CD4-positive, alpha-beta T cell treated with Interleukin-6 at 100 ng/mL for 8 hours (primary cell): Measurements from ENCODE around the gene TMEM231.
"Not testable (repeated sequence)": the region's sequence is repeated elsewhere in the genome, so short reads cannot be mapped to it uniquely, and the experiment has no call there.

Experiments used
- DNase-seq: peaks from one replicate; pipeline ENCODE4 v3.0.0-alpha.2; 2020; ENCODE audit warnings: mixed read lengths, low spot score

Gene TMEM231

DNA sequence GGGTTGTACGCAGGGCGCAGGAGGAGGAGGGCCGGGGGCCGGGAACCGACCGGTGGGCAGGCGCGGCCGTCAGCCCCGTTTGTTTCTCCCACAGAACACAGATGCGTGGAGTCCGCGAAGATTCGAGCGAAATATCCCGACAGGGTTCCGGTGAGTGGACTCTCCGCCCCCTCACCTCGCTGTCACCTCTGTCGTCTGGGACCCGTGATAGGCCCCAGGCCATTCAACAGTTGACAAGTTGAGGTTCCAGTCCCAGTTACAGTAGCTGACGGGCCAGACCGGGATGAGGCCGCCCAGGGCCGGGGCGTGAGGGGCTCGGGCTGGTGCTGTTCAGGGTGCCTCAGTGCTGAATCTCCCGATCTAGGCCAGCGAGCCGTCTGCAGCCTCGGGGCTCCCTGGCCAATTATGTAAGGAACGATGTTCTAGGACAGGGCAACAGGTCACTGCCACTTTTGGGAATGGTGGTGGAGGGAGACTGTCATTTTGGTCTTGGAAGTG lies 10.8 kb upstream of the TMEM231 start:
- DNase-seq = no peak

DNA sequence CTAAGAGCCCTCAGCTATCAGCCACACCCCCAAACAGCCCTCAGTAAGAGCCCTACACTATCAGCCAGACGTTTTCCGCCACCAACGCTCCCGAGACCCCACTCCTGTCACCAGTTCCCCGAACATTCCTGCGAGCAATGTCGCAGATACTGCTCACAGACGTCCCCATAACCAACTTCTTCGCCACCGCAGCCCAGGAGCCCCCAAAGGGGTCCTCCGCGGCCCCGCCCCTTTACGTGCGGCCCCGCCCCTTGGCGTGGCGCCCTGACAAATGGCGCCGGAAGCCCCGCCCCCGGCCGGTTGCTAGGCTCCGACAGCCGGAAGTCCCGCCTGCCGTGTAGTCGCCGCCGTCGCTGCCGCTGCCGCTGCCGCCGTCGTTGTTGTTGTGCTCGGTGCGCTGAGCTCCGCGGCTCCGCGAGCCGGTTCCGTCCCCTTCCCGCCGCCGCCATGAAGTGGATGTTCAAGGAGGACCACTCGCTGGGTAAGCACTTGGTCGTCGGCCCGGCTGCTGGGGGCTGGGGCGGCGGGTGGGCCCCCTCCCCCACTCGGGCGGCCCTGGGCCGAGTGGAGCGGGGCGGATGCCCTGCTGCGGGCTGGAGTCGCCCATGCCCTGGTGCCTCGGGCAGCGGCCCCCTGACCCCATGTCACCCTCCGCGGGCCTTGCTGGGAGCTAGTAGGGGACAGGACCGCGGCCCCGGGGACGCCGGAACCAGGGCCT lies 10.1 kb upstream of the TMEM231 start, which contains the start of gene GABARAPL2:
TSS of gene GABARAPL2 (plus strand) at position 340 of the 718 bp plus-strand sequence. CDS start at position 448, 108 bp downstream.
- DNase-seq = peak; percentile 87

DNA sequence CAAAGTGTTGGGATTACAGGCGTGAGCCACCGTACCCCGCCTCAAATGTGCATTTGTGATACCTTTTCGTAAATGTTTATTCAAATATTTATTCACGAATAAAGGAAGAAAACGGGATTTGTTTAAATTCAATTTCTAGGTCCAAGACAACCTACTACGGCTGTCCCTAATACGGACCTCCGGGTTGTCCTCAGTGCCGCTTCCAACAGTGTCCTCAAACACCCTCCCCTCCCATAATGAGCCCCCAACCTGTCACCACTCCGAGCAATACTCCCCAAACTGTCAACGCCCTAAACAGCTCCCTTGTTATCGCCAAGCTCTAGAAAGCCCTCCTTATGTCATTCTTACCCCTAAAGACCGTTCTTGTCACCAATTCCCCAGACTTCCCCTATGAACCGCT lies 9.6 kb upstream of the TMEM231 start:
- no peak for DNase-seq

DNA sequence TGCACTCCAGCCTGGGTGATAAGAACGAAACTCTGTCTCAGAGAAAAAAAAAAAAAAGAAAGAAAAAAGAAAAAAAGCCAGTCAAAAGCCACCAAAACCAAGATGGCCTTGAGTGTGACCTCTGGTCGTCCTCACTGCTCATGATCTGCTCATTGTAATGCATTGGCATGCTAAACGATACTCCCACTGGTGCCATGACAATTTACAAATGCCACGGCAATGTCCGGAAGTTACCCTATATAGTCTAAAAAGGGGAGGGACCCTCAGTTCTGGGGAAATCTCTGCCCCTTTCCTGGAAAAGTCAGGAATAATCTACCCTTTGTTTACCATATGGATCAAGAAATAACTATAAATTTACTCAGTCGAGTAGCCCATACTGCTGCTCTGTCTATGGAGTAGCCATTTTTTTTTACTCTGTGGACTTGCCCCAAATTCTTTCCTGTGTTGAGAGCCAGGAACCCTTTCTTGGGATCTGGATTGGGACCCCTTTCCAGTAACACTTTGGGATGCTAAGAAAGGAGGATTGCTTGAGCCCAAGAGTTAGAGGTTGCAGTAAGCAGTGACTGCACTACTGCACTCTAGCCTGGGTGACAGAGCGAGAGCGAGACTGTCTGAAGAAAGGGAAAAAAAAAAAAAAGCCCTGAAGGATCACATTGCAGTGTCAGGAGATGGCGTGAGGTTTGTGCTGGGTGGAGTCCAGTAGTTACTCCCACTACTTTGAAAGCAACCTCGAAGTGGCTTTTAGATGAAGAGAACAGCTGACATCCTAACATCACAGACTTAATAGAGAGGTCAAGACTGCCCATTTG lies 3.7 kb upstream of the TMEM231 start:
- DNase-seq = no peak

DNA sequence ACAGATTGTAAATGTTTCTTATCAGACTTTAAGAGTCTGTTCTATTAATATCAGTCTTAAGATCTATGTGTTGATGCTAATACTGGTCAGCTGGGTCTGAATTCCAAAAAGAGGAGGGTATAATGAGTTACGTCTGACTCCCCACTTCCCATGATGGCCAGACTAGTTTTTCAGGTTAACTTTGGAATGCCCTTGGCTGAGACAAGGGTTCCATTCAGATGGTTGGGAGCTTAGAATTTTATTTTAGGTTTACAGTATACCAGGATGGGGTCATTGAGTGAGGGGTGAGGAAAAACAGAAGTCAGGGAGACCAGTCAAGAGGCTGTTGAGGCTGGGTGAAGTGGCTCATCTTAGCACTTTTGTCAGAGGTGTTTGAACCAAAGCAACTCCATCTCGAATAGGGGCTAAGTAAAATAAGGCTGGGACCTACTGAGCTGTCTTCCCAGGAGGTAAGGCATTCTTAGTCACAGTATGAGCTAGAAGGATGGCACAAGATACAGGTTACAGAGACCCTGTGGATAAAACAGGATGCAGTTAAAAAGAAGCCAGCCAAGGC lies 2.9 kb upstream of the TMEM231 start:
- no peak for DNase-seq

DNA sequence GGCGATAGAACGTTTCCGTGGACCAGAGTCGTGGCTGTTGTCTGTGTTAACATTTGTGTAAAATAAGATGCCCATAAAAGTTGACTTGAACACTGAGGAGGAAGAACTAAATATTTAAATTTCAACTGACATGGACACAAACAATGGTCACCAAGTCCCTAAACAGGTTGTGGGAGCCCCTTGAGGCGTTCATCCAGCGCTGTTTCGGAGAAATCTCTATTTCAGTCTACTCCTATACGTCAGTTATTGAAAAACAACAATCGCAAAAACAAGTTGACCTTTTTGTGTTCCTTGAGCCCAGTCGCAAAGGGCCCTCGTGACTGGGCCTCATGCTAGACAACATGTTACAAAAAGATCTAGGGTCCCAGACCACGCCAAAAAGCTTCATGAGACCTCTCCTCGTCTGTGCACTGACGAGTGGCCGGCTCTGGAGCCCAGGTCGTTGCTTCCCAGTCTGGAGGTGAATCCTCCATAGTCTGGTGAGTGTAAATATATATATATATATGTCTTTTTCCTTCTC lies 439 bp upstream of the TMEM231 start:
- DNase-seq = no peak

DNA sequence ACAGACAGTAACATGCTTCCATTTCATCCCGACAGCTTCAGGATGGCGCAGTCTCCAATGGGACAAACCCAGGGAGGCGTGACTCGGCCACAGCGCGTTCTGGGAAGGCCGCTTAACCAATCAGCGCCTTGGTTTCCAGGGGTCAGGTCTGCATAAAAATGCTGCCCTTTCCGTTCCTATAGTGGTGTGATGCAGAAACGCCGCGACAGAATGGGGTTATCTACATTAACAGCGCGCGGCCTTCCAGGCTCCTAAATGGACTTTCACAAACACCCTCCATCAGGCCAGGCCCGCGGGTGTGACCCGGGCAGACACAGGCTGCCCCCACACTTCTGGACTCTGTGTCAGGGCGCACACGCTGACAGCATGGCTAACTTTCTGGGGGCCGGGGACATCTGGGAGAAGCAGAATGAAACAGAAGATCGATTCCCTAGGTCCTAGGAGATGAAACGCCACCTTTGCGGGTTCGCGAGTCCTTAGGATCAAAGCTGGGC lies 792 bp downstream of the TMEM231 start:
- DNase-seq = no peak

DNA sequence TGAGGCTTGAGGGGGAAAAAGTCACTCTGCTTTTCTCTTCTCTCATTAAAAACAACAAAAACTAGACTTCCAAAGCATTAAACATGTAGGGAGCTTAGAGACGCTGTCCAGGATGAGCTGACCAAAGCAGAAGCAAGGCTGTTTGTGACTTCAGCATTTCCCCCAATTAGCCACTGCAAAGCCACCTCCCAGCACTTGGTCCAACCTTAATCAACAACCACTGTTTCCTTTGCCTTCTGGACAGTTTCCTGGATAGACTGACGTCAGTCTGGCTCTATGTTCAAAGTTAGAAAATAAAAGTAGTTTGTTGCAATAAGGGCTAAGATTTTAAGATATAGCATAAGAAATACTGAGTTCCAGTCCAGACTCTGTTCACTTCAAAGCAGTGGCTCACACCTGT lies 3.1 kb downstream of the TMEM231 start:
- DNase-seq = no peak

DNA sequence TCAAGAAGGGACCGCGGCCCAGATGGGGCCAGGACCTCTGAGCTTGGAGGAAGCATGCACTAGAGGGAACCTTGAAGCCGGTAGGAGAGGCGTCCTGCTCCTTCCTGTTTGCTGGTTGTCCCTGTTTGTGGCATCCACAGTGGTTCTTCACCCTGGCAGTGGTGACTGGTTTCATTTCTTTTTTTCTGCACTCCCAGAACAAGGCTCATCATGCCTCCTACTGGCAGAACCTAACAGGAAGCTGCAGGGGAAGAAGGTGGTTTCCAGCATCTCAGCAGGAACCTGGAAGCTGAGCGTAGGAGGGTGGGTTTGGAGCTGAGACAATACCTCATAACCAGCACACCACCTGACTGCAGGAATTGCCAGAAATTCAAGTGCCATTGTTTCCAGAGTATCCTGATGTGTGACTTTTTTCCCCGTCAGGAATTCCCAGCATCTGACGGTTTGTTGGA lies 5.8 kb downstream of the TMEM231 start:
- DNase-seq = peak; percentile 25

DNA sequence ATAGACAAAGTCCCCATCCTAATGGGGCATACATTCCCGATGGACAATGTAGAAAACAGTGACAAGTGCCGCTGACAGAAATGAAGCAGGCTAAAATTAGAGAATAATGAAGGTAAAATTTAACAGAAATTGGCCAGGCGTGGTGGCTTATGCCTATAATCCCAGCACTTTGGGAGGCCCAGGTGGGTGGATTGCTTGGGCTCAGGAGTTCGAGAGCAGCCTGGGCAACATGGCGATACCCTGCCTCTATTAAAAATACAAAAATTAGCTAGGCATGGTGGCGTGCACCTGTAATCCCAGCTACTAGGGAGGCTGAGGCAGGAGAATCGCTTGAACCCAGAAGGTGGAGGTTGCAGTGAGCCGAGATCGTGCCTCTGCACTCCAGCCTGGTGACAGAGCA lies 7.6 kb downstream of the TMEM231 start:
- not testable (repeated sequence) for DNase-seq

DNA sequence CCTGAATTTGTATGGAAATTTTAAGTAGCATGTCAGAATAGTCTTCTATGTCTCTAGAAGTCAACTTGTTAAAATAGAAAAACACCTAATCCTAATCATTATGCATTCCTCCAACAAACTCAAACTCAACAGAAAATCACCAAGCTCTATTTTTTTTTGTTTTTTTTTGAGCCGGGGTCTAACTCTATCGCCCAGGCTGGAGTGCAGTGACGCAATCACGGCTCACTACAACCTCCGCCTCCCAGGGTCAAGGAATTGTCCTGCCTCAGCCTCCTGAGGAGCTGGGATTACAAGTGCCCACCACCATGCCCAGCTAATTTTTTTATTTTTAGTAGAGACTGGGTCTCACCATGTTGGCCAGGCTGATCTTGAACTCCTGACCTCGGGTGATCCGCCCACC lies 9.8 kb downstream of the TMEM231 start:
- no peak for DNase-seq

DNA sequence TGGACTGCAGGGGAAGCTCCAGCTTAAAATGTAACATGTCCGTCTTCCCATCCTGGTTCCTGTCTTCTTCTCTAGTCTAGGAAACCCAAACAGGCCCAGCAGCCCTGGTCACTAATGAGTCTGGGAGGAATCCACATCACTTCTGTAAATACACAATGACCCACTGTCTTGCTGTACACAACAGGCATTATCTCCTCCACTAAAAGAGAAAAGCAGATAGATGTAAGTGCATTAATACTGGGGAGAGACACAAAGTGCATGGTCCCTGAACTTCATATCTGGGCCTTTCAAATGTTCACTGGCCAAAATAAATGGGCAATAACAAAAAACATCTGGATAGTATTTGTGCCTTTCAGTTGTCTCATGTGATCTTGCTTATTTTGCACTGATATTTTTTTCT lies 10.2 kb downstream of the TMEM231 start:
- not testable (repeated sequence) for DNase-seq

DNA sequence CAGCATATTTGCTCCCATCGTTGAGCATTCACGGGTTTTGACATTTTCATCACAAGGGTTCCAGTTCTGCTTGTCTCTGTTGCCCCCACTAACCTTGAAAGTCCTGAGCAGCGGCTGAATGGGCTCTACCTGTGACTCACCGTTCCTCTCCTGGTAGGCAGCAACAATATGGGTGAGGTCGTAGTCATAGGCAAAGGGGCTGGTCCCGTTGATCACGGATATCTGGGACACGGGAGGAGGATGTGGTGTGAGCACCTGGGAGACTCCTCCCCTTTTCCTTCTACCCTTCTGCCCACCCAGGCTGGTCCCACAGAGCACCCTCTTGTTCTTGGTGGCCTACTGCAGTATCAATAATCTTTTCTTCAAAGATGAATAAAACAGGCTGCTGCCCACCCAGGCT lies 13.6 kb downstream of the TMEM231 start:
- not testable (repeated sequence) for DNase-seq

DNA sequence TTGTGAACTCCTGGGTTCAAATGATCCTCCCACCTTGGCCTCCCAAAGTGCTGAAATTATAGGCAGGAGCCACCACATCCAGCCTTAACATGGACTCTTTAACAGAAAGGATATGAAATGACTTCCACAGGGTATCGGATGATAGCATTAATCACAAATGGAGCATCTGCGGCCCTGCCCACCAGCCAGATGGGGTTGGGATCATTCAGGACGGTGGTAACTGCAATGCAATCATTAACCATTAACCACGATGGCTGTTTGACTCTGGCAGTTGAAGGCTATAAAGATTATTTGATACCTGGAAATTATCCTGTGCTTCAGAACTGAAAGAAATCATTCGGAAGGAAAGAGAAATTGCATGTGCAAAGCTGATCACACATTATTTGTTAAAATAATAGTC lies 14.8 kb downstream of the TMEM231 start:
- DNase-seq = no peak

DNA sequence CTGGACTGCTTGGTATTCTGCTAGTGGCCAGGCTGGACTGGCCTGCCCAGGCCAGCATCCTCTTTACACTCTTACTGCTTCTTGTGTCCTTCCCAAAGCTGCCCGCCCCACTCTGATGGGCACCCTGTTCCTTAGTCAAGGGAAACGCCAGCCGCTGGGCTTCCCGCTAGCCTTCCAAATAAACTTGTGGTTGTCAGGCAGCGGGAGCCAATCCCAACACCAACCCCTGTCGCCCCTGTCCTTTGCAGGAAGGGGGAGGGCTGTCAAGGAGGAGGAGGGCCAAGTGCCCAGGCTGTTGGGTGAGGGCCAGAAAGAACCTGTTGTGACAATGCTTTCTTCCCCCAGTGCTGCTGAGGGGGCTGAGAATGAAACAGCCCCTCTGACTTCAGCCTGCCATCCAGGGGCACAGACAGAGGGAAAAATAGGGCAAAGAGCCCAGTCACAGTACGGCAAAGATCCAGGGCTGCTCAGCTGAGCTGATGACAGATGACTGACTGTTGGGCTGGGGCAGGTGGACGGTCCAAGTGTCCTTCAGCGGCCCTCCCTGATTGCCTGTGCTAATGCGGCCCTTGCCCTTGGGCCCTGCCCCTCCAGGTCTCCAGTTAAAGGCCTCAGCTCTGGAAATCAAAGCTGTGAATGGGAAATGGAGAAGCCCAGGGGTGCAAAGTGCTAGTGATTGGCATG lies 17.0 kb downstream of the TMEM231 start:
- not testable (repeated sequence) for DNase-seq

DNA sequence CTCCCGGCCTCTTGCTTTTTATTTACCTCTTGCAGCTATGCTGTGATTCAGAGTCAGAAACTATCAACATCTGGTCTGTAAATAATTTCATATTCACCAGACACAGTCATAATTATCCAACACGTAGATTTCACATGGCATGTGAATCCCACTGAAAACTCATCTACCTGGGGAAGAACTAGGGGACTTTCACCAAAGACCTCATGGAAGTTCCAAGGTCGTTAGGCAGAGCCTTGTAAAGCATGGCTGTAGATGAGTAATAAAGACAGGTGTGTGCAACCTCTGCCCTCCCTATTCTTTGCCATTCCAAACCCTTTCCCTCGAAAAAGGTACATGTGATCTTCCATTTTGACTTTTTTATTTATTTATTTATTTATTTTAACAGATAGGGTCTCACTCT lies 18.3 kb downstream of the TMEM231 start:
- no peak for DNase-seq

DNA sequence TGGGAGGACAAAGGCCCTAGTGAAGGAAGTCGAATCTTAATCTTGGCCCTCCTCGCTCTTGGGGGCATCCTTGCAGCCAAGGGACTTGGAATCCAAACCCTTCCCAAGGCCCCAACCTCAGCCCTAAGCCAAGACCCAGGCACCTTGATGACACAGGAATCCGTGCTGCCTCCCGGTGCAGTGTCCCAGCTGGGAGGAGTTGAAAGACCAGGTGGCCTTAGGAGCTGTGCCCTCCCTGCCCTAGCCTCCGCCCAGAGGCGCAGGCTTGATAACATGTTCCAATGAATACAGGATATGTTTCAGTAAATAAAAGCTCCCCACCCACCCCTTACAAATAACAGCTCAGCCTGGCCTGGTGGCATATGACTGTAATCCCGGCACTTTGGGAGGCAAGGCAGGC lies 20.2 kb downstream of the TMEM231 start, which contains the start of gene CHST5:
TSS of gene CHST5 (minus strand) at position 208 of the 400 bp plus-strand sequence. CDS start 5,724 bp downstream, outside the sequence.
- no peak for DNase-seq

DNA sequence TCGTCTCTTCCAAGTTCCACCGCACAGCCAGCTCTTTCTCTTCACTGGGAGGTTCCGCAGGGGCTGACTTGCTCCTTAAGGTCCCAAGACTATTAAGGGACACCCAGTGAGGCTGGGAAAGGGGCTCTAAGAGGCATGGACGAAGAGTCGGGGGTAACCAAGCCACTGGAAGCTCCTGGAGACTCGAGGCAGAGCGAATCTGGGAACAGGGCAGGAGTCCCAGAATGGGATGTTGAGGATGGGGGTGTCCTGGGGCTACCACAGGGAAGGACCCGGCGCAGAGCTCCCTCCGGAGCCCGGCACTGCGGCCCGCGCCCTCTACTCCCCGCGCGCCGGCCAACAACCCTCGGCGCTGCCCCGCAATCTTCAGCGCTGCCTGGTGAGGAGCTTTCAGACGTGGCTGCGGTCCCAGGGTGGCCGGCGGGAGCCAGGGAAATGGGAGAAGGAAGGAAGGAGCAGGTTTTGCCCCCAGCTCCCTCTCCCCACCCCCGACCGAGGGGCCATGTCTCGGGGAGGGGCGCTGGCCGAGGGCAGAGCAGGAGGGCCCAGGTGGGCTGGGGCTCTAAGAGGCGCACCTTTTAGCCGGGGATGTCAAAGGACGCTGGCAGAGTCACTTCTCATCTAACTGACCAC lies 20.7 kb downstream of the TMEM231 start:
- DNase-seq = no peak

DNA sequence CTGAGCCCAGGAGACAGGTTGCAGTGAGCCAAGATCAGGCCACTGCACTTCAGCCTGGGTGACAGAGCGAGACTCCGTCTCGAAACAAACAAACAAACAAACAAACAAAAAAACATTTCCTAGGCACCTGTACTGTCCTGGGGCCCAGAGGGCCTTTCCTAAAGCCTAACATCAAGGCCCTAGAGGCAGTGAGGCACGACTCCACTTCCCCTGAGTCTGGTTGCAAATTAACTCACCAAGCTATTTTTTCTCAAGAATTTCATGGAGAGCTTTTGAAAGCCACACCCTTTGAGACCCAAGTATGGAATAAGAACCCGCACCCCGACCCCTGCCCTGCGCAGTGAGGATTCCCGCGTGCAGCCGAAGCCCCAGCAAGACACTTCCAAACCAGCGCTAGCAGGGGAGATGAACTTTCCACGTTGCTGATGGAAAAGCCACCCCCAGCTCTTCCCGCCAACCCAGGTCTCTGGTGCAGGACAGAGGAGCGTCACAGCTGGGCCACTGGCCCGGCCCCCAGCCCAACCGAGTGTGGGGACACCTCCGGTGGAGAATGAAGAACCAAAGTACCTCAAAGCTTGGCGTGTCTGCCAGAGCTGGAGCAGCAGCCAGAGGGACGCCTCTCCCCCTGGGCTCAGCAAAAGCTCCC lies 21.4 kb downstream of the TMEM231 start:
- no peak for DNase-seq

DNA sequence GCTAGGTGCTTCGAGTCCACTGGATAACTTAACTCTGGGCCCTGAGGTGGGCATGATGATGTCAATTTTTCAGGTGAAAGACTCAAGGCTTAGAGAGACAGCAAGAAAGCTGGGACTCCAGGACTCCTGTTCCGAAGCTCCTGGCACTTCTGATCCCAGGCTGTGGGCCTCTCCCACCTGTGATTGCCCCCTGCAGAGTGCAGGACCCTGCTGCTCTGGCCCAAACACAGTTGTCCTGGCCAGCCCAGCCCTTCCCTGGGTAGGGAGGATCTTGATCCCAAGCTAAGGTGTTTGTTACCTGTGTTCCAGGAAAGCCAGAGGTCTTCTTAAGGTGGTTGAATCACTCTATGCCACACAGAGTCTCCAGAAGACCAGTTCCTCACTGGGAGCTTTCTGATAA lies 23.3 kb downstream of the TMEM231 start:
- DNase-seq = no peak
